ENCODE measurements around the gene RAC2.

RAC2 gene

GRCh38 chr22:37244114-37244921, at the start of gene RAC2:
RAC2 (minus strand) TSS chr22:37244269; CDS start chr22:37244148, 121 bp downstream.
- DNase-seq (ENCODE audit: low read depth, low spot score), result peak; percentile 58

GRCh38 chr22:37293172-37293571, 49.1 kb upstream of the RAC2 start:
- no peak for DNase-seq (ENCODE audit: low read depth, low spot score)

- no peak for DNase-seq (ENCODE audit: low read depth, low spot score)
Observed at GRCh38 chr22:37292641-37293040, 48.6 kb upstream of the RAC2 start.

GRCh38 chr22:37291559-37292298, 47.7 kb upstream of the RAC2 start:
- DNase-seq (ENCODE audit: low read depth, low spot score), result no peak

- no peak for DNase-seq (ENCODE audit: low read depth, low spot score)
Observed at GRCh38 chr22:37290737-37291136, 46.7 kb upstream of the RAC2 start.

- DNase-seq (ENCODE audit: low read depth, low spot score), result no peak
Observed at GRCh38 chr22:37289156-37289735, 45.2 kb upstream of the RAC2 start.

GRCh38 chr22:37288521-37288920, 44.5 kb upstream of the RAC2 start:
- DNase-seq (ENCODE audit: low read depth, low spot score), result no peak

GRCh38 chr22:37287550-37287951, 43.5 kb upstream of the RAC2 start:
- no peak for DNase-seq (ENCODE audit: low read depth, low spot score)

- no peak for DNase-seq (ENCODE audit: low read depth, low spot score)
Observed at GRCh38 chr22:37285937-37286336, 41.9 kb upstream of the RAC2 start.

GRCh38 chr22:37284805-37285355, 40.8 kb upstream of the RAC2 start:
- DNase-seq (ENCODE audit: low read depth, low spot score), result no peak

- no peak for DNase-seq (ENCODE audit: low read depth, low spot score)
Observed at GRCh38 chr22:37284126-37284804, 40.2 kb upstream of the RAC2 start.

- DNase-seq (ENCODE audit: low read depth, low spot score), result no peak
Observed at GRCh38 chr22:37283393-37283937, 39.4 kb upstream of the RAC2 start.

- DNase-seq (ENCODE audit: low read depth, low spot score), result no peak
Observed at GRCh38 chr22:37282385-37282677, 38.3 kb upstream of the RAC2 start, which contains the start of gene CYTH4. CYTH4 (plus strand) TSS chr22:37282508; CDS start chr22:37282570, 62 bp downstream.

GRCh38 chr22:37281646-37282384, 37.7 kb upstream of the RAC2 start:
- no peak for DNase-seq (ENCODE audit: low read depth, low spot score)

GRCh38 chr22:37281195-37281594, 37.1 kb upstream of the RAC2 start:
- no peak for DNase-seq (ENCODE audit: low read depth, low spot score)

- DNase-seq (ENCODE audit: low read depth, low spot score), result no peak
Observed at GRCh38 chr22:37280718-37281117, 36.6 kb upstream of the RAC2 start.

GRCh38 chr22:37279331-37280181, 35.5 kb upstream of the RAC2 start:
- peak; percentile 50 for DNase-seq (ENCODE audit: low read depth, low spot score)

GRCh38 chr22:37278261-37278660, 34.2 kb upstream of the RAC2 start:
- DNase-seq (ENCODE audit: low read depth, low spot score), result no peak

- DNase-seq (ENCODE audit: low read depth, low spot score), result no peak
Observed at GRCh38 chr22:37277384-37277783, 33.3 kb upstream of the RAC2 start.

GRCh38 chr22:37276776-37277175, 32.7 kb upstream of the RAC2 start:
- no peak for DNase-seq (ENCODE audit: low read depth, low spot score)
